GM19372 (cell line): Measurements from ENCODE around the gene ZFP36L2.

Experiments
- ATAC-seq: cut with Tn5 transposase; IDR thresholded peaks from one replicate; pipeline ENCODE4 v1.9.1; 2021; ENCODE audit warnings: mild to moderate bottlenecking, low read depth, moderate library complexity; ENCODE audit not compliant: unreplicated experiment

The ZFP36L2 gene

DNA sequence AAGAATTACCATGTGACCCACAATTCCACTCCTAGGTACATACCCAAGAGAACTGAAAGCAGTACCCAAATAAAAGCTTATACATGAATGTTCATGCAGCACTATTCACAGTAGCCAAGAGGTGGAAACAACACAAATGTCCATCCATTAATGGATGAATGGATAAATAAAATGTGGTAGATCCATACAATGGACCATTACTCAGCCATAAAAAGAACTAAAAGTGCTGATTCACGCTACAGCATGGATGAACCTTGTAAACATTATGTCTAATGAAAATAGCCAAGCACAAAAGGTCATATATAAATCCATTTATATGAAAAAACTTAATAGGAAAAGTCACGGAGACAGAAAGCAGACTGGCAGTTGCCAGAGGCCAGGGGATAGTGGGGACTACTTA lies 23.6 kb upstream of the ZFP36L2 start:
- ATAC-seq, result no peak

GRCh38 chr2:43248621-43249020 lies 22.2 kb upstream of the ZFP36L2 start:
- ATAC-seq, result no peak

GRCh38 chr2:43246641-43247040 lies 20.2 kb upstream of the ZFP36L2 start:
- ATAC-seq, result no peak

GRCh38 chr2:43241558-43241957 lies 15.2 kb upstream of the ZFP36L2 start:
- ATAC-seq, result no peak

DNA sequence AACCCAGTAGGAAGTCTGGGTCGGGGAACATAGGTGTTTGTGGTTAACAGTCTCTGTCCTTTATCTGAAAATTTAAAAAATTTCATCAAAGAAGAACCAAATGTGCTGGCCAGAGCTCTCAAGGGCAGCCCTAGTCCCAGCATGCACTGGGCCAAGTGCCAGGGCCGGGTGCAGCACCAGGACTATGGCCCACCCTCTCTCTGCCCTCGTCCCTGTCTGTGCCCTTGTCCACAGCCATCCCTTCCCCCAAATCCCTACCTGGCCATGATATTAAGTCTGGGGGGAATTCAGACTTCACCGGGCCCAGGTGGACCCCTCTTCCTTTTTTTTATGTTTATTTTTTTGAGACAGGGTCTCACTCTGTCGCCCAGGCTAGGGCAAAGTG lies 14.4 kb upstream of the ZFP36L2 start:
- no peak for ATAC-seq

- ATAC-seq, result no peak
Observed at GRCh38 chr2:43239981-43240765, 13.8 kb upstream of the ZFP36L2 start.

DNA sequence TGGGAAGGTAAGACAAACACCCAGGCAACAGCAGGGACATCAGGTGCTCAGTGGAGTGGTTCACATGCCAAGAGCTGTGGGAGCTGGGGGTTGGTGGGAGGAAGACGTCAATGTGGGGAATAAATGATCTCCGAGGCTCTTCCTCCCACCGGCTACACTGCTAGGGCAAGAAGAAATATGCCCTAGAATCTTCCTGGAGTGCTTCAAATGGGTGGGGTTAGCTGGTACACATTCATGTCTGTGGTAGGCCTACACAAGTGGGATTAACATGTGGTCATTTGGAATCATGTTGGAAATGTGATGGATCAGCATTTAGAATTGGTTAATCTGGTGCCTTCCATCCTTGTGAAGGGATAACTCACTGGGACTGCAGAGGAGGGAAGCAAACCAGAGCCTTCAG lies 12.4 kb upstream of the ZFP36L2 start:
- ATAC-seq, result no peak

- ATAC-seq, result no peak
Observed at GRCh38 chr2:43238176-43238575, 11.8 kb upstream of the ZFP36L2 start.

DNA sequence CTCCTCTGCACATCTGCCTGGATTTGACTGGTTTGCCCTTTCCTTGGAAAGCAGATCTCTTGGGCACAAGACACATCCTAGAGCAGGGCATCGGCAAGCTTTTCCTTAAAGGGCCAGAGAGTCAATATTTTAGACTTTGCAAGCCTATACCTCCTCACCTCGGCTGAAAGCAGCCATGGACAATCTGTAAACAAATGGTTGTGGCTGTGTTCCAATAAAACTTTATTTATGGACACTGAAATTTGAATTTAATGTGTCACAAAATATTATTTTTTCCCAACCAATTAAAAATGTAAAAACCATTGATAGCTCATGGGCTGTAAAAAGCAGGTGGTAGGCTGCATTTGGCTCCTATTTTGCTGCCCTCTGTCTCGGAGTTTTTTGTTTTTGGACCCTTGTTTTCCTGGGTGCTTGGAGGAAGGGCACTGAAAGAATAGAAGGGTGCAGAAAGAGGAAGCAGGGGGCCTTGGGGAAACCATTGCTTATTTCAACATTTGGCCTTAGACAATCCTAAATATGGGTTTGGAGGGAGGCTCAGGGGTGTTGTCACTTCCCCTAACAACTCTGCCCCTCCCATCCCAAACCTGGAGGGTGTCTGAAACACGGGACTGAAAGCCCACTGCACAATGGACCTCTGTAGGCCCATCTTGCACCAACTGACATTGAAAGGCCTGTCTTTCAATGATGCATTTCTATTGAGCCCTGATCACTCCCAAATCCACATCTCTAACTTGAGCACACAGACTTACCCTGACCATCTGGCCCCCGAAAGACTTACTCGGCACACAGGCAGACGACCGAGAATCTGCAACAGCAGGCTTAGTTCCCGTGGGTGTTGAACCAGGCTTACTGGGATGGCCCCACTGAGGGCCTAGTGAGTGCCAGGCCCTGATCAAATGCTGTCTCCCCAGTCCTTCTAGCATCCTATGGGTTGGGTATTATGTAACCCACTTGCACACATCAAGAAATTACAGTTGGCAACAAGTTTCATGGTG lies 7.1 kb upstream of the ZFP36L2 start:
- ATAC-seq, result no peak

DNA sequence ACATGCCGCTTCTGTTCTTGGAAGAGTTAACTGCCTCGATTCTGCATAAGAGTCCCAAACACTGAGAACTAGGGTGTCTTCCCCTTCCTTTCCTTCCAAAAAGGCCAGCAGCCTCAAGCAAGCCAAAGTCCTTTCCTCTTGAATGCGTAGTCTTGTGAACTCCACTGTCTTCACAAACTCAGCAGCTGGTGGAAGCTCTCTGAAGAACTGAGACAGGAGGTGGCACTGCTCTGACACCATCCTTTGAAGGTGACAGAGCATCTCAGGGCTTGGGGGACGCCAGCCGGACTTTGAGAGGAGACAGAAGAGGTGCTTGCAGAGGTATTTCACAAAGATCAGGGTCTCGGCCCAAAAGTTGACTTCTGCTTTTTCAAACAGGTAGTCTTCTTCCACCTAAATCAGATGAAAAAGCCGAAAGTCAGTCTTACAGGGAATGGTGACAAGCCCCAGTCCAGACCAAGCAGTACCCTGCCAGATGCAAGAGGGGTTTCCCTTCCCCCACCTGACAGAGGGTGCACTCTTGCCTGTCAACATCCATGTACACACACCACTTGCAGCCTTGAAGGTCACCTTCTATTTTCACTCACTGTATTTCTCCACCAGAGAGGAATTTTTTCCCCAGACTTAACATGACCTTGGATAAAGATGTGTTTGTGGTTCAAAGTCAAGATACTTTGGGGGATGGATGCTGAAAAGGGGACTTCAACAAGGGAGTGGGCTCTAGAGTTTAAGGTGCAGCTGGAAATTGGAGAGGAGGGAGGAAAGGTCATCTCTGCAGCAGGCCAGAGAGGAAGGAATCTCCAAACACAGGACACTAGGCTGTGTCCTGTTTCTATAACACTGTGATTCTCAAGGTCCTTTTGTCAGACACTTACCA lies 4.8 kb upstream of the ZFP36L2 start:
- no peak for ATAC-seq

- no peak for ATAC-seq
Observed at GRCh38 chr2:43230351-43230885, 4.0 kb upstream of the ZFP36L2 start.

- ATAC-seq, result no peak
Observed at GRCh38 chr2:43228756-43229659, 2.6 kb upstream of the ZFP36L2 start.

GRCh38 chr2:43228321-43228751 lies 1.9 kb upstream of the ZFP36L2 start:
- ATAC-seq, result no peak

DNA sequence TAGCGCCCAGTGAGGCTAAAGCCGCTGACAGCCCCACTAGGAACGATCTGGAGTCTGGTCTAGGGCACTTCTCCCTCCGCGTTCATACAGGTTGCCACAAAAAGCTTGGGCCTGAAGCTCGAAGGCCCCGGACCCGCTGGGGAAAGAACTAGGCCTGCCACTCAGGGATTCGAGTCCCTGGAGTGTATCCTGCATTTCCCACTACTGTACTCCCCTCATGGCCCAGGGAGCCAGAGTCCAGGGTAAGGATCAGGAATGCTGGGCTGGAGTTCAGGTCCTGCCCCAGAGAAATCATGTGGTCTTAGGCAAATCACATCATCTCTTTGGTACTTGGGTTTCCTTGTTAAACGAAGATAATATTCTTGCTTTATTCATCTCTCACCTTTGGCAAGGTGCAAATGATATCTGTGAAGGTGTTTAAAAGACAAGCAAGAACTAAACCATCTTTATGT lies 1.4 kb upstream of the ZFP36L2 start:
- no peak for ATAC-seq

DNA sequence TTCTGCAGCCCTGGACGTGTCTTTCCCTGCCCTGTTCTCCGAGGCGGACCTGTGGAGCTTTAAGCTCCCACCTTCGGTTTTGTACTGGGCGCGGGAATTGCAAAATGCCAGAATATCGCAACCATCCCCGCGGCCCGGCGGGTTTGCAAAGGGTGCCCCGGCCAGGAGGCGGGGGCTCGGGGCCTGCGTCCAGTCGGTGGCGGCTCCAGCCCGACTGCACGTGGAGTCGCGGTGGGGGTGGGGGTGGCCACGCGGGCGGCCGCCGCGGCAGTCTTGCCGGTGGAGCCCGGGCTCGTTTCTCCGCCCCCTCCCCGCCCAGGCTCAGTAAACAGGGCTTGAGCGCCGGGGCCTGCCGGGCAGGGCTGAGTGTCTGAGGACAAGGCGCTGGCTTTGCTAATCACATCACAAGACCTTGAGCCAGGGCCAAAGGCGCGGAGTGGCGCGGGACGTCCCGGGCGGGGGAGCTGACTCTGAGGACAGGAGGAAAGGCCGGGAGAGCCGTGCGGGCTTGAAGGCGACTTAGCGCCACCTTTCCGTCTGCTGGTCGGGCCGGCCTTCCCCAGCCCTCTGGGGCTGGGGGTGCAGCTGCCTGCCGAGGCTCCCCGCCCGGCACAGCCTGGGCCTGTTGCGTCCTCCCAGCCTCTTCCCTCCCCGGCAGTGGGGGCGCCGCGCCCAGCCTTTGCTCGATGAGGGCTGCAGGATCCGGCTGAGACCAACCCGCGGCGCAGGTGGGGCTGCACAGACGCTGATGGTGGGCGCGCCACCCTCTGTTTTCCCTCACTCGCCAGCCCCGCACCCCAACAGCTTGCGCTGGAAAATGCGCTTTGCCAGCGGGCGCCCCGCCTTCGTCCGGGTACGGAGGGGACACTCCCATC lies 786 bp upstream of the ZFP36L2 start:
- ATAC-seq, result peak; percentile 21

GRCh38 chr2:43225788-43226557 lies 433 bp downstream of the ZFP36L2 start:
- peak; percentile 24 for ATAC-seq

DNA sequence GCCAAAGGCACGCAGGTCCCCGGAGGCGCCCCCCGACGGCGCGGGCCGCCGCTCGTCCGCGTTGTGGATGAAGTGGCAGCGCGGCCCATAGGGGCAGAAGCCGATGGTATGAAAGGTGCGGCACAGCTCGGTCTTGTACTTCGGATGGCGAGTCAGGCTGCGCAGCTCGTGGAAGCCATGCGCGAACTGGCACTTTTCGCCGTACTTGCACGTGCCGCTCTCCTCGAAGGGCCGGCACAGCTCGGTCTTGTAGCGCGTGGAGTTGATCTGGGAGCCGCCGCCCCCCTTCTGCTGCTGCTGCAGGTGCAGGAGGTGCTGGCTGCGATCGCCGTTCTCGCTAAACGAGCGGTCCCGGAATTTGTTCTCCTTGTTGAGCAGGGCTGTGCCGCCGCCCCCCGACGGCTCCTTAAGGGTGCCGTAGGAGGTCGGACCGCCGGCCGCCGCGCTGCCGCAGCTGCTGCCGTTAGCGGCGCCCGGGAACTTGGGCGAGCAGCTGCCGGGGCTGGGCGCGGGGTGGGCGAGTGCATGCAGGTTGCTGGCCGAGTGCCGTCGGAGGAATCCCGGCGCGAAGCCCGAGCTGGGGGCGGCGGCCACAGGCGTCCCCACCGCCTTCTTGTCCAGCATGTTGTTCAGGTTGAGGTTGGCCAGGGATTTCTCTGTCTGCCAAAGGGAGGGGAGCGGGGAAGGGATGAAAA lies 1.2 kb downstream of the ZFP36L2 start:
- no peak for ATAC-seq
